Skeletal muscle cell (primary cell): ENCODE results near the gene C10orf90.

Source experiments
- DNase-seq: peaks from one replicate; pipeline ENCODE4 v3.0.0-alpha.2; 2010; ENCODE audit warnings: low read depth
- H3K4me3 ChIP-seq: 2 replicates; pipeline ENCODE4 v1.5.1; 2011; ENCODE audit warnings: low read depth, mild to moderate bottlenecking, control low read depth, low read length, moderate library complexity

C10orf90 gene

DNA sequence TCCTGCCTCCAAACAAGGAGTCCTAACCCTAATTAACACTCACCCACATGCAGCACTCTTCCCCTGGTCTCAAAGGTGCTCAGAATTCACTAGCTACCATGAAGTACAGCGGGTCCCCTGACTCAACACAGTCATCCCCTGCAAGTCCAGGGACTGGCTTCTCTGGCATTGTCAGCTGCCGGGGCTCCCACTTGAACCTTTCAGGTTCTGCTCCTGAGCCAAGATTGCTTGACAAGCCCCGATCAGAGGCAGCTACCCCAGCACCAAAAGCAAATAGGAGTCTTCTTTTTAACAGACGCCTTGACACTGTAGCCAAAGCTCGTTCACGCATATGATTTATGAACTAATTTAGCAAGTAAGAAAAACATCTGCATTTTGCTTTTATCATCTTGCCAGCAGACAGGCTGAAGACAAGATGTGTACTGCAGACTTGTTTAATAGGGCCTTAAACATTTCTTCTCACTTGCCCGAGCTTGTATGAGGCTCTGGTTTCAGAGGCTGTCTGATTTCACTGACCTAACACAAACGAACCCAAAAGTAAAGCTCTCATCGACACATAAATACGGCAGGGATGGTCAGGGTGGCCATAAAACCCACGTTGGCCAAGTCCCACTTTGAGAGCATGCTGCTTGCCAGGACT is 214.6 kb downstream of the C10orf90 start:
- no peak for DNase-seq
- no peak overlapping the region for H3K4me3 ChIP-seq

DNA sequence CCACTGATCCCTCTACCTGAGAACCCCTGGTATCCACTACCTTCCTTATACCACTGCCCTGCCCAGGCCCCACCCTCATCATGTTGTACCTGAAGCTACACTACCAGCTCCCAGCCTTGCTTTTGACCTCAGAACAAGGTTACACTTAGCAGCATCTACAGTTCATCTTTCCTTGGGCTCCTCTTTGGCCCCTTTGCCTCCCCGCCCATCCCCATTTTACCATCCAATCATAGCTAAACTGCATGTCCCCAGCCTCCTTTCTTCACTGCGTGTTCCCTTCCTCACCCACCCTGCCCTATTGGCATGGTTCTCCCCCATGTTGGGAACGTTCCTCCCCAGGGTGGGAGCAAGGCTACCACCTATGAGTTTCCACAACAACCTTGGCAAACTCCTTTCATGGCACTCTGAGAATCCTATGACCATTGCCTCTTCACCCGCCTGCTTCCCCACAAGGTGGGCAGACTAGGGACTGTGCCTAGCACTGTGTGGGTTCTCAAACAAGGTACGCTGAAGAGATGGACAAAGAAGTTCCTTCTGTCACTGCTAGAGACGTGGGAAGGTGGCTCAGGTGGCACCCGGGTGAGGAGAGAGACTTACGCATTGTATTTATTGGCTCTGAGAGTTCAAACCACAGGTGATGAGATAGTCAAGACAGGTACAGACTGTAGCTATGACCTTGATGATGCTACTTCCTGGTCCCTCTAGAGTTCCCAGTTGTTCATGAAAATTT is 215.3 kb downstream of the C10orf90 start:
- DNase-seq: no peak
- H3K4me3 ChIP-seq: no peak overlapping the region

DNA sequence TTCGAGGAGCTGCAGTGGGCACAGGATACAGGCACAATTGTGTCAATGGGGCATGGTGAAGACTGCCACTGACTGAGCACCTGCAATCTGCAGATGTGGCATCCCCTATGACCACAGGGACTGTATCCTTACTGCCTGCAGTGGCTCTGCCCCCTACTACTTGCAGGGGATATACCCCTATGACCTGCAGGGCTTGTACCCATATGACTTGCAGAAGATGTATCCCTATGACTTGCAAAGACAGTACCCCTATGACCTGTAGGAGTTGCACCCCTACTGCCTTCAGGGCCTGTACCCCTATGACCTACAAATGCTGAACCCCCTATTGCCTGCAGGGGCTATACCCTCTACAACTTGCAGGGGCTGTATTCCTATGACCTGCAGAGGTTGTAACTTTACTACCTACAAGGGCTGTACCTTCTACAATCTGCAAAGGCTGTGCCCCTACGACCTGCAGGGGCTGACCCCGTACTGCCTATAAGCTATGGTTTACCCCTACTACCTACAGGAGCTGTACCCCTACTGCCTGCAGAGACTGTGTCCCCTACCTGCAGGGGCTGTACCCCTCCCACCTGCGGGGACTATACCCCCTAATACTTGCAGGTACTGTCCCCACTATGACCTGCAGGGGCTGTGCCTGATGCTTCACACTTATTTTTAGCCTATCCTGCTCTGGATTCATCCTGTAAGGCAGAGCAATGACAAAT is 216.3 kb downstream of the C10orf90 start:
- DNase-seq: no peak
- H3K4me3 ChIP-seq: no peak overlapping the region

DNA sequence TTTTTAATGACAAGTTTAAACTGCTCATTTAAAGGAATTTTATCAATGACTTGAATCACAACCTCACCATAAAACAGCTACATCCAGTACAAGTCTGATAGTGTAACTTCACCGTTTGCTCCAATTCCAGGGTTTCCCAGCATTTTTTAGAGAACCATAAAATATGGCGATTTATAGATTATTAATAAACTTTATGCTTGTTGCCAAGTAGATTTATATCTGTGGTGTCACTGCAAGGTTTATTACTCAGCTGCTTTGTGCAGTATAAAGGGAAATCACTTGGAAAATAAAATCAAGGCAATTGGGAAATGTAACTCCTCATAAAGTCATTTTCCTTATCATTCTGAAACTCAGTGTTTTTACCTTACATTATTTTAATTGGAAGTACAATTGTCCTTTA is 218.2 kb downstream of the C10orf90 start:
- DNase-seq: no peak

DNA sequence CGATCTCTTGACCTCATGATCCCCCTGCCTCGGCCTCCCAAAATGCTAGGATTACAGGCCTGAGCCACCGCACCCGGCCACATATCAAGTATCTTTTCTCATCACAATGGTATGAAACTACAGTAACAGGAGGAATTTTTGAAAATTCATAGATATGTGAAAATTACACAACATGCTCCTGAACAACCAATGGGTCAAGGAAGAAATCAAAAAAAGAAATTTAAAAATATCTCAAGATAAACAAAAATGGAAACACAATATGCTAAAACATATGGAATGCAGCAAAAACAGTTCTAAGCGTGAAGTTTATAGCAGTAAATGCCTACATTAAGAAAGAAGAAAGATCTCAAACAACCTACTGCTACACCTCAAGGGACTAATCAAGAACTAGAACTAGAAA is 222.4 kb downstream of the C10orf90 start:
- no peak overlapping the region for H3K4me3 ChIP-seq
- no peak for DNase-seq

More for the DNA sequence above, 218.2 kb downstream of the C10orf90 start:
- H3K4me3 ChIP-seq: no peak overlapping the region

DNA sequence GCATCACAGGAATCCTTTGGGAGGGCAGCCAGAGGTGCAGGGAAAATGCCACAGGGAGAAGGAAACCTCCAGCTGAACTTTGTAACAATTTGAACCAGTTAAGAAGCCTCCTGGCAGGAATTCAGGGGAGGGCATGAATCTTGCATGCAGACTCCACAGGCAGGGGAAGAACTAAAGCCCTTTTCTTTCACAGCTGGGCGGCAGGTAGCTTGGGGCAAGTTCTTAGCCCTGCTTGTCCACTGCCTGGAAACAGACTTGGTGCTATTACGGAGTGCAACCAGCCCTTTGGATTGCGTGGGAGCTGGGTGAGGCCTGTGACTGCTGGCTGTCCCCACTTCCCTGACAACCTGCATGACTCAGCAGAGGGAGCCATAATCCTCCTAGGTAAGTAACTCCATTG is 230.6 kb downstream of the C10orf90 start:
- H3K4me3 ChIP-seq: no peak overlapping the region
- no peak for DNase-seq

DNA sequence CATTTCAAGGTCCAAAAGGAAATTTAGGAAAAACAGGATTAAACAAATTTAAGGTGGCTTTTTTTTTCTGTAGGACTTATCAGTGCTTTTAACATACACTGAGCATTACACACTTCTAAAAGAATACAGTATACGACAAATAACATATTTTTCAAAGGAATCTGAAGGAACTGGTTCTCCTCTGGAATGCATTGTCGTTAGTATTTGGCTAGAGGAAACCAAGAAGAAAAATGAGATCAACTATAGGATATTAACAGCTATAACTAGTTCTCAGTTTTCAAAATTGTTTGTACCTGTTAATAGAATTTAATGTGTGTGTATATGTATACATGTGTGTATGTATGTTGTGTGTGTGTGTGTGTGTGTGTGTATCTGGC is 232.1 kb downstream of the C10orf90 start:
- no peak for DNase-seq
- no peak overlapping the region for H3K4me3 ChIP-seq

DNA sequence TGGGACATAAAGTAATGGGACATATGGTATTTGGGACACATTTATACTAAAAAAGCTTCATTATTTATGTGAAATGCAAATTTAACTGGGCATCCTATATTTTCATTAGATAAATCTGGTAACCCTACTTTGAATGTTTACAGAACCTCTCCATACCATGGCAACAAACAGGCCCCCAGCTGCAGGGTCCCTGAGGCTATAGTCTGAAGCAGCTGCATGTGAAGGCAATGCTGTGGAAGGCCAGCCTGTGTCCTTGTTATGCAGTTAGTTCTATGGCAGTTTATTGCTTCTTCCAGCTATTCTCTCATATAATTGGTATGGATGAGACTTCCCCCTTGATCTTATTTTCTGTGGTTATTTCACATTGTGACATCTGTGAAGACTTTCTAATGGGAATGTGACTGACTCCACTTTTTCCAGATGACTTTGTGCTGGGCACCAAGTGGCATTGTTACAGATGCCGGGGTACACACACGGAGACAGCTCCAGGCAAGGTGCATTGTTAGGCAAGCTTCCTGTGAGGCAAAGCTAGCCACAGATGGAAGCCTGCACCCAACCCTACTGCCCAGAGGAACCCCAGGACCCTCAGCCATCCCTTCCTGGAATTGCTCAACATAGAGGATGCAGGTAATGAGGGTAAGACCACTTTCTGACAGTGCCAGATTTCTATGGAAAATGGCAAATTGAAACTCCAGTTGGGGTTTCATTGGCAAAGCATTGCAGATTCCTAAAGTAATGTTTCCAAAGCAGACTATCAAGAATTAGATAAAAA is 232.7 kb downstream of the C10orf90 start:
- H3K4me3 ChIP-seq: no peak overlapping the region
- no peak for DNase-seq

DNA sequence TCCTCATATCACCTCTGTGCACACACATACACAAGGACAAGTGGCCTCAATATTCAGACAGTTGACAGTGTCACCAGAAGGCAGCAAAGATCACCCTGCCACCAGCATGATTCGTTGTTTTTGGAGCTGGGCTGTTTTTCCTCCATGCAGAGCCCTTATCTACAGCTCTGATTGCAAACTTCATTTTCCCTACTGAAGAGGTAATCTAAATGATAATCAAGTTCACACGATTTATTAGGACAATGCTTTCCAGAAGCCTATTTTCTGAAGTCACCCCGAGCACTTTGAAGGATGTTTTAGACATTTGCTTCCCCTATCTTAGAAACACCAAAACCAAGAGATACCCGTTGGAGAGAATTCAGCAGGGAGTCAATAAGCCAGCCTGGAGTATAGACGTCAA is 236.3 kb downstream of the C10orf90 start:
- no peak for DNase-seq
- no peak overlapping the region for H3K4me3 ChIP-seq

DNA sequence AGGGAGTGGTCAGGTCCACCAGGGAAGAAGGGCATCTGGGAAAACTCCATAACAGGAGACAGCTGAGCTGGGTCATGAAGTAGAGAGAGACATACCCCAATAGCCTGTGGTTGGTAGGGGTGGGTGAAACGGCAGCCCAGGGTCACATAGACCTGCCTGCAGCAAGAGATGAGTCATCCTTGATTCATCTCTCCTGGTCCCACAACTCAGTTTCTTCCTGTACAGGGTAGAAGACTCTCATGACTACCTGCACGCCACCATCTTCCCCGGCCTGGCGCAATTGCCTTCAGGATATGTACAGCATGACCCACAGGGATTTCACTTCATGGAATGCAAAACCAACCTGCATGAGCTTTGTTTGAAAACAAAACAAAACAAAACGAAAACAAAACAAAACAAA is 237.1 kb downstream of the C10orf90 start:
- no peak for DNase-seq
- H3K4me3 ChIP-seq: no peak overlapping the region

DNA sequence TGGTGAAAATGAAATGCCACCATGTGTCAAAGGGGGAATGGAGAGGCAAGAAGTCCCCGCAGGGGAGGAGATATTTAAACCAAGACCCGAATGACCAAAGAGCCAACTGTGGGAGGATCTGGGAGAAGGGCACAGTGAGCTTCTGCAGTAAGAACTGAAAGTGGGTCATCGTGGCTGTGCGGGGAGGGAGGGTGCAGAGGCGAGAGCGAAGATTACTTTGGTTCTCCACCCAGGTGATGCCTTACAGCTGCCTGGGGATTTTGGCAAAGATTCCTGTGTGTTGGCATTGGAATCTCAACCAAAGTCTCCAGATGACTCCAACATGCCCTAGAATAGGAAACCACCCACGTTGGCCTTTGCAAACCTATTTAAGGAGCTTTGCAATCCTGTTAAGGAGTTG is 238.0 kb downstream of the C10orf90 start:
- no peak overlapping the region for H3K4me3 ChIP-seq
- DNase-seq: no peak

DNA sequence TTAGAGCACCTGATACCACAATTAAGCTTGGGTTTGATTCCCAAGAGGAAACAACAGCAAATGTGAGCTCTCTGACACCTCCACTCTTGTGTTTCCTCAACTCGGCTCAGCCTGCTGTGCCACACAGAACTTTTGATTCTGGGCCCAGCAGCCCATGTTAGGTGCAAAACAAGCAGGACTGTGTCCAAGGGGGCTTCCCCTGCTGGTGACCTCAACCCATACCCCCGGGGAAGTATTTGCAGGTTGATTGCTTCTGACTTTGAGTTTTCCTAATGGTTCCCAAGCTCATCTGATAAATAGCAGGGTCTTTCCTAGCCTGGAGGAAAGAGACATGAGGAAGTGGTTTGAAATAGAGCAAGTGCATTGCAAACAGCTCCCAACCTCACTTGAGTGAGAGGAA is 238.7 kb downstream of the C10orf90 start:
- H3K4me3 ChIP-seq: no peak overlapping the region
- no peak for DNase-seq

DNA sequence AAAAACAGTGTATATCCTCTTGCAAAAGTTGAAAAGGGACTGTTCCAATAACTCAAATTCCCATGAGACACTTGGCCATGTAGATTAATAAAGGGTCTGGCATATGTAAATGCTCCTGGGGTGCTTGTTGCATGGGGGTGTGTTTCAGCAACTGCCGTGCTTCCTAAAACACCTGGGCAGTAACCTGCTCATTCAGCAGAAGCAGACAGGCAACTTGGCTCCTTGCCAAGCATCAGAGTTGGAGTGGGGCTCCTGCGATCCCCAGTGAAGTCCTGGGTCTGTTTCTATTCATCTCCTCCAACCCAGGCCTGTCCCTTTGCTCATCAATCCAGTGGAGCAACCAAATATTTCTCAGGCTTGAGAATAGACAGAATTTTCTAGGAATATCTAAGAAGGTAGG is 240.0 kb downstream of the C10orf90 start:
- H3K4me3 ChIP-seq: no peak overlapping the region
- no peak for DNase-seq

DNA sequence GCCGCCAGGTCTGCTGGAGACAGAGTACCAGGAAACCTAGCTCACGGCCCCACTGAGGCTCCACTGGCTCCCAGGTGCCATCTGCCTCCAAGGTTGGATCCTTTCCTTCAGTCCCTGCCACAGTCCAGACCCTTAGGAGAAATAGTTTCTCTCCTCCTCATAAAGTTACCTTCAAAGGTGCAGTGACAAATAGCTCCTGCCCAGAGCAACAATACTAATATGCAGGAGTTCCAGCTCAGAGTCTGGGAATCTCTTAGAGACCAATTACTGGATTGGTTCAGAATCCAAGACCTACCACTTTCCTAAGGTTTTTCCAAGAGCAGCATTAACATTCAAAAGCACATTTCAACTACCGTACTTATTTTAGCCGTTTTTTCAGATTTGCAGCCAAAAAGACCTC is 241.2 kb downstream of the C10orf90 start:
- no peak for DNase-seq
- no peak overlapping the region for H3K4me3 ChIP-seq

DNA sequence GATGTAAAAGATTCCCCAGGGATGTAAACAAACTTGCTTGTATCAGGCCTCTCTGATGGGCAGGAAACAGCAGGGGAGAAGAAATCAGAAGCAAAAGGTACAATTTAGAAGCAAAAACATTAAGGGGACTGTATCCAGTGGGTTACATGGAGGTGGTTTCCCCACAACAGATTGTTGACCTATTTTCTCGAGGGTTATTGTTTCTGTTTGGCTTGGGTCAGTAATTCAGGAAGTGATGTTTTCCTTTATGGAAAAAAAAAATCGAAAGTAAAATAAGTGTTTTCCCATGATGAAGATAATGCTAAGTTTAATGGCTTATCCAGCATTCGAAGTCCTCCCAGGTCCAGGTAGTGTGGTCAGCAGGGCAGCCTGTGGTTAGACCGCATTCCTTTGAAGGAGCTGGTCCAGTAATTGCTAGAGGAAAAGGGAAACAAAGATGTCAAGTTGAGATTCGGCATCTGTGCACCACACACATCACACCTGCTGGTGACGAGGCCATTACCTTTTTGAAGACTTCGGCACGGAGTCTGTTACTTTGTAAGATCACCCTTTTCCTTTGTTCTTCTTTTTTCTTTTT is 244.9 kb downstream of the C10orf90 start:
- no peak overlapping the region for H3K4me3 ChIP-seq
- DNase-seq: no peak

DNA sequence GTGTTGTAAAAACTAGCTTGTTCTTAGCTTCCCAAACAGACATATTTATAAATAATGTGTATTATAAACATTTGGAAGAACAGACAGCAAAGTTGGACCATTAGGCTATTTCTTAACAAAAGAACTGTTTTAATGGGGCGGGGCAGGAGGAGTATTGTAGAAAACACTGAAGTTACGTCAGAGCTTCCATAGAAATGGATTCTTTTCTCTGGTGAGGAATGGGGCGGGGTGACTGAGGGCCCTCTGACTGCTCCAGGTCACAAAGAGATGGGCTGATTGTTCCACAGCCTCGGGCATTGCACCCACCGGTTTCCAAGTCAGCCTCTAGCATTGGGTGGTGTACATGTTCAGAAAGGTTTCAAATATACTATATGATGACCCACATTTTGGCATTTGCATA is 245.5 kb downstream of the C10orf90 start:
- H3K4me3 ChIP-seq: no peak overlapping the region
- DNase-seq: no peak

DNA sequence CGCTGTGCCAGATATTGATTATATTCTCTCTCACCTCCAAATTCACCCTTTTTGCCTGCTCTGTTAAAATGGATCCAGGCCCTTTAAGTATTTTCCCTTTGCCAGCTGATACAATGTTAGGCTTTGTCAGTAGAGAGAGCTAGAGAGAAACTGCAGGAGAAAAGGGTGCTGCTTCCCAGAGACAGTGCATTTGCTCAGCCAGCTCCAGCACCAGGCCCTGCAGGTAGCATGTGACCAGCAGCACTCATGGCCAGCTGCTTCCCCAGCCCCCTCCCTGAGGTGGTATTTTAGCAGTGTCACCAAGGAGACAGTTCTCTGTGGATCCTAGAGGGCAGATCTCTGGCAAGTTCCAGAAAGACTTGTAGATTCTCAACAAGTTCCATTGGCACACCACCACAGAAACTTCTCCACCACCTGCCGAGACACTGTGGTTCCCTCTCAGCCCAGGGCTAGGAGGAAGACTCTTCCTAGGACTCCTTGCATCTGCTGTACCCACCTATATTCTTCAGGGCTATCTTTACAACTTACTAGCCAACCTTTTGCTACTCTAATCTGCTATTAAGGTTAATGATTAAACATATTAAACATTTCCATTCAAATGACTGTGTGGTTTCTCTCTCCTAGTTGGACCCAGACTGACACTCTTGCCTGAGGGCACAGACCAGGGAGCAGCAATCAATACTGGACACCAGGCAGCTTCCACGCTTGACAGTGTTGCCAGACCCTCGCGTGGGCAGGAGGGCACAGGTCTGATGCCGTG is 246.6 kb downstream of the C10orf90 start:
- H3K4me3 ChIP-seq: no peak overlapping the region
- DNase-seq: no peak

DNA sequence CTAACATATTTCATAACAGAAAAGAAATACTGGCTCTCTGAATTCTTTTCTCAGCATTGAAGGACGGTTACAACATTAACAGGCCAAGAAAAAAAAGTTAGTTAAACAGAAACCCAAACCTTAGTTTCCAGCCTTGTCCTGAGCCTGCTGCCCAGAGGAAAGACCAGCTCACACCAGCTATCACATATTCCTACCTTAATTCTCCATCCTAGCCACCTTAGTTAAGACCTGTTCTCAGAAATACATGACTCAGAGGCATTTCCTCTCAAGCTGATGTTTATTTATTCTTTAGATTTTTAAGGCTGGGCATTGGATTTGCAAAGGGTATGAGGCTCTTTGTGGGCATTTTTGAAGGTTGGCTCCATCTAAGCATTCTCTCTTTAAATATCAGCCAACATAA is 247.9 kb downstream of the C10orf90 start:
- H3K4me3 ChIP-seq: no peak overlapping the region
- DNase-seq: no peak

DNA sequence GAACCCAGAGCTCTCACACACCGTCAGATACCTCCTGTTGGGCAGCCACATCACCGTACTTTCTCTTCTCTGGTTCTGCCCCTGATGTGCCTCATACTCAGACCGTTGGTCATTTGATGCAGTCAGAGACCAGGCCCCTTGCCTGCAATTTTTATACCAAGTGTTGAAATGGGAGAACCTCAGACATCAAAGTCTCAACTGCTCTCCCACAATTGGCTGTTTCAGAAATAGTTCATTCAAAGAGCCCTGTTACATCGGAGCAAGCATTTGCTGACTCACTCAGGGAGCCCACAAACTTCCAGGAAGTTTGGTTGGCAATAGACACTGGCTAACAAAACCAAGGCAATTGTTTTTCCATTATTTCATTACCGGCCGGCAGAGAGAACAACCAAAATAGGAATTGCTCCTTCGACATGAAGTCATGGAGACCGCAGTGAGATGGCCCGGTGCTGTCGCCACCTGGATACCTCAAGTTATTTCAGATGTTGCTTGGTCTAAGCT is 248.7 kb downstream of the C10orf90 start:
- H3K4me3 ChIP-seq: no peak overlapping the region
- DNase-seq: peak; percentile 96
